ENCODE measurements around the gene EML6. TPM values are rescaled to one million over a fixed set of nuclear protein-coding genes. Genes with fewer than 3 reads are reported as not detected.

EML6 gene
- total and polyA plus RNA-seq, 2 of the 8 experiments (the other 6 are each of a cell fraction or from before 2014, with no cell fraction given): 1.2 to 1.6 TPM

- Histone ChIP-seq H3K23ac (ENCODE audit: insufficient read length) (no peak overlapping the region), H2AFZ (ENCODE audit: low read length) (no peak overlapping the region), H3K9me3 (ENCODE audit: insufficient read depth in 2 of 2, low read depth in 1 of 2, low read length in 1 of 2) (no peaks in the 10 kb centered on the region), H2BK120ac (replicated peaks; ENCODE audit: low read depth, low read length) (no peak overlapping the region), H3K79me1 (ENCODE audit: low read depth, low read length) (no peaks in the 10 kb centered on the region), H3K36me3 (ENCODE audit: control insufficient read depth in 2 of 4, insufficient read depth in 4 of 4, low read length in 3 of 4) (no peaks in the 10 kb centered on the region), H4K91ac (replicated peaks; ENCODE audit: insufficient read length, low read length) (no peak overlapping the region), H4K5ac (ENCODE audit: insufficient read length, low read depth, low read length) (no peak overlapping the region), H2BK12ac (ENCODE audit: low read depth, low read length) (no peak overlapping the region), H3K4me2 (ENCODE audit: insufficient read depth in 1 of 2, low read depth in 2 of 2, low read length in 2 of 2) (no peak overlapping the region), H2BK15ac (ENCODE audit: low read length) (no peak overlapping the region), H3K27ac (ENCODE audit: low read depth, low read length) (no peak overlapping the region), H3K56ac (replicated peaks; ENCODE audit: insufficient read length, low read depth, low read length) (no peak overlapping the region), H3K14ac (ENCODE audit: insufficient read length) (no peak overlapping the region), H3K27me3 (replicated peaks in 1 of 4; ENCODE audit: control insufficient read depth in 3 of 4, extremely low read depth in 1 of 4, insufficient read depth in 3 of 4, low read length in 3 of 4) (no peaks in the 10 kb centered on the region), H3K18ac (ENCODE audit: extremely low read depth, low read length) (no peak overlapping the region), H3K4ac (replicated peaks; ENCODE audit: insufficient read length, low read depth, low read length) (no peak overlapping the region), H2BK5ac (ENCODE audit: low read depth, low read length) (no peak overlapping the region), H2BK20ac (ENCODE audit: low read length) (no peak overlapping the region), H3K4me1 (replicated peaks in 1 of 4; ENCODE audit: control insufficient read depth in 3 of 4, insufficient read depth in 4 of 4, low read length in 3 of 4) (no peaks in the 10 kb centered on the region), H3K79me2 (ENCODE audit: control insufficient read depth in 1 of 2, insufficient read depth in 2 of 2, low read length in 2 of 2) (no peaks in the 10 kb centered on the region), H2AK5ac (ENCODE audit: low read depth, low read length) (no peak overlapping the region), H4K20me1 (replicated peaks in 1 of 2; ENCODE audit: control insufficient read depth in 1 of 2, insufficient read depth in 2 of 2, low read length in 2 of 2) (no peaks in the 10 kb centered on the region), H3K23me2 (ENCODE audit: low read depth, low read length) (no peaks in the 10 kb centered on the region), H3K4me3 (ENCODE audit: extremely low read depth in 1 of 4, insufficient read depth in 2 of 4, low read depth in 3 of 4, low read length in 4 of 4) (no peak overlapping the region), H4K8ac (ENCODE audit: extremely low read depth, insufficient read depth, low read length) (no peak overlapping the region), H3K9ac (replicated peaks in 1 of 4; ENCODE audit: extremely low read depth in 1 of 4, low read depth in 3 of 4, low read length in 3 of 4) (no peak overlapping the region)
- POLR2A ChIA-PET (ENCODE audit: partially characterized antibody): no interaction called here
- DNase-seq (ENCODE audit: low read depth in 1 of 2, low spot score in 2 of 2) (no peak), FAIRE-seq (no peak)
- WGBS, 2 experiments (ENCODE audit: extremely low coverage in 1 of 2, insufficient coverage in 1 of 2, insufficient read length in 1 of 2, insufficient replicate concordance in 2 of 2, low coverage in 1 of 2, low lambda C conversion rate in 2 of 2, missing lambda C conversion rate in 1 of 2): 84% methylated on average over 3 of the region's 3 CpGs; no CpG with 5 or more reads in 1 of the 2 experiments
- CTCF ChIA-PET (ENCODE audit: partially characterized antibody): interaction anchor here (0.9 to 1.3 kb wide), 2 partner anchors 13 to 143 kb away, joined by 4 read pairs; no protein-coding TSS in a partner anchor
- TF ChIP-seq ATF2 (IDR thresholded peaks at IDR 0.05; ENCODE audit: low read length) (no peak), BACH1 (IDR thresholded peaks at IDR 0.05; ENCODE audit: low read length) (no peak), SRF (IDR thresholded peaks at IDR 0.05; ENCODE audit: low read depth, low read length) (no peak), RAD21 (IDR thresholded peaks at IDR 0.05 in 1 of 2, conservative IDR thresholded peaks at IDR 0.05 in 1 of 2; ENCODE audit: low read depth in 2 of 2, low read length in 2 of 2) (no peak), HDAC2 (IDR thresholded peaks at IDR 0.05; ENCODE audit: borderline replicate concordance in 1 of 2, low read depth in 2 of 2, low read length in 2 of 2) (no peak), POLR2A (IDR thresholded peaks at IDR 0.05; ENCODE audit: control extremely low read depth in 1 of 2, low read depth in 2 of 2, low read length in 2 of 2) (no peak), SAP30 (IDR thresholded peaks at IDR 0.05; ENCODE audit: insufficient read depth, insufficient replicate concordance, low read length) (no peak), ATF3 (IDR thresholded peaks at IDR 0.05; ENCODE audit: insufficient read depth, low read depth, low read length) (no peak), SIN3A (conservative IDR thresholded peaks at IDR 0.05 in 1 of 2, IDR thresholded peaks at IDR 0.05 in 1 of 2; ENCODE audit: low read depth in 1 of 2, low read length in 2 of 2) (no peak), TEAD4 (IDR thresholded peaks at IDR 0.05; ENCODE audit: low read depth, low read length) (no peak), EP300 (IDR thresholded peaks at IDR 0.05; ENCODE audit: borderline replicate concordance in 1 of 2, low read depth in 2 of 2, low read length in 2 of 2) (no peak)
These were observed 183.3 kb downstream of the EML6 start for GRCh38 chr2:54906716-54907115.
